Panc1 (cell line): ENCODE data around the gene C18orf32. TPM values are rescaled to one million over a fixed set of nuclear protein-coding genes. Genes with fewer than 3 reads are reported as not detected.

Source experiments
- ATAC-seq: fragments of 200-7000 bp; cut with Tn5 transposase; 2 replicates; pipeline ENCODE4 v1.9.1; 2020; ENCODE audit warnings: mild to moderate bottlenecking, moderate library complexity
- BruUV-seq: library from RNA; stranded (reverse); fragments of 400-500 nt; replicated peaks from 2 replicates; lab custom pipeline; 2021; lab: Mats Ljungman, UMichigan
- CTCF ChIA-PET: fragments of 300-600 bp; sonication (Branson Sonifier 250); formaldehyde crosslinking; loops from one replicate; lab custom pipeline; 2022; ENCODE audit warnings: antibody characterized with exemption; lab: Charles Lee
- POLR2A ChIA-PET: fragments of 300-600 bp; sonication (Branson Sonifier 250); formaldehyde crosslinking; loops from one replicate; lab custom pipeline; 2022; ENCODE audit warnings: antibody characterized with exemption; lab: Charles Lee
- DNase-seq: peaks from one replicate; pipeline ENCODE4 v3.0.0-alpha.2; 2010; ENCODE audit warnings: low read depth, low spot score
- H3K27ac ChIP-seq: 2 replicates; pipeline ENCODE4 v1.5.1; 2011; ENCODE audit warnings: mild to moderate bottlenecking, low read length, inconsistent platforms
- H3K27me3 ChIP-seq: fragments of 200-500 bp; sonication (Bioruptor generic); 2 replicates; pipeline ENCODE4 v1.6.0; 2014; ENCODE audit warnings: low read length, inconsistent platforms; ENCODE audit not compliant: control insufficient read depth, insufficient read depth
- H3K36me3 ChIP-seq: fragments of 200-500 bp; sonication (Bioruptor generic); 2 replicates; pipeline ENCODE4 v1.5.1; 2014; ENCODE audit warnings: inconsistent platforms, mild to moderate bottlenecking, low read length, moderate library complexity; ENCODE audit not compliant: control insufficient read depth, insufficient read depth
- H3K4me1 ChIP-seq: 2 replicates; pipeline ENCODE4 v1.5.1; 2011; ENCODE audit warnings: inconsistent platforms, mild to moderate bottlenecking, low read length, moderate library complexity; ENCODE audit not compliant: control insufficient read depth, insufficient read depth
- H3K4me3 ChIP-seq, 2 experiments: 2 replicates each; pipeline ENCODE4 v1.5.1; 2011 to 2012; ENCODE audit warnings: low read depth in 2 of 2, low read length in 2 of 2, mild to moderate bottlenecking in 2 of 2, inconsistent platforms in 1 of 2, moderate library complexity in 1 of 2
- H3K9me3 ChIP-seq: fragments of 200-500 bp; sonication (Bioruptor generic); 2 replicates; pipeline ENCODE4 v1.5.1; 2014; ENCODE audit warnings: low read depth, mild to moderate bottlenecking, inconsistent platforms, low read length, moderate library complexity; ENCODE audit not compliant: control insufficient read depth, insufficient read depth
- POLR2AphosphoS5 ChIP-seq: IDR thresholded peaks from 2 replicates; pipeline ENCODE4 v1.6.1; 2012; ENCODE audit warnings: mild to moderate bottlenecking, low read depth, low read length, moderate library complexity
- SIN3A ChIP-seq: IDR thresholded peaks from 2 replicates; pipeline ENCODE4 v1.6.1; 2012; ENCODE audit warnings: low read depth, mild to moderate bottlenecking, low read length, moderate library complexity, borderline replicate concordance; ENCODE audit not compliant: insufficient read depth
- TCF7L2 ChIP-seq: IDR thresholded peaks from 2 replicates; pipeline ENCODE4 v1.6.1; 2011; ENCODE audit warnings: mild to moderate bottlenecking, low read depth, low read length, inconsistent platforms
- in situ Hi-C: cut with HindIII; loops from 2 replicates; pipeline ENCODE4 v1.10.0; 2016; ENCODE audit warnings: low sequenced_read_pairs, low pct_unique_long_range_greater_than_20kb
- intact Hi-C: fragments of 100-400 bp; cut with micrococcal nuclease; formaldehyde crosslinking; loops from one replicate; pipeline ENCODE4 v1.10.0; 2022; ENCODE audit not compliant: unreplicated experiment
- total RNA-seq: library from RNA; stranded (reverse); gene quantifications from one replicate; pipeline ENCODE4 v1.2.1, GENCODE V29; 2021; ENCODE audit not compliant: unreplicated experiment
- TF ChIP-seq, protein P1 (sequence below), 2 experiments: IDR thresholded peaks; 2 replicates each; pipeline ENCODE4 v1.6.1; 2011 to 2012; ENCODE audit warnings: low read depth in 2 of 2, control low read depth in 1 of 2, low read length in 1 of 2, mild to moderate bottlenecking in 1 of 2, moderate library complexity in 1 of 2; ENCODE audit not compliant: insufficient read depth in 1 of 2
- TF ChIP-seq, protein P2 (sequence below): fragments of 450-650 bp; IDR thresholded peaks from 2 replicates; pipeline ENCODE4 v1.5.1; 2017; ENCODE audit warnings: mild to moderate bottlenecking

Gene C18orf32
- total RNA-seq, 1 experiment from 2014 or later: 38.0 TPM

DNA sequence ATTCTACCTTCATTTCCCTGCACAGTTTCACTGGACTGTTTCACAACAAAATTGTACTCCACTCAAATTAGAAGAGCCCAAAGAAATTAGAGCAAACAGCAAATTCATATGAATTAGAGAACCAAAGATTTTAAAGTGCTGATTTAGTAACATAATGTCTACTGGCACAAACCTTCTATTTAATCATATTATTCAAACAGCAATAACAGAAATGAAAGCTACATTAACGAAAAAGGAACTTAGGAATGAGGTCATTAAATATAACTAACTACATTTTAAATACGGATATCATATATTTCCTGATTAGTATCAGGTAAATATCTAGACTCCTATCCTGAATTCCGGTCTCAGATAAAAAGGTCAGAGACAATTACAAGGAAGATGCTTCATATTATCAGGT lies 5.1 kb downstream of the C18orf32 start:
- no peak for ATAC-seq
- POLR2A ChIA-PET: no interaction called here
- intact Hi-C loops (no loop called here), in situ Hi-C loops (no loop called here)
- Histone ChIP-seq H3K36me3 (peaks cover 5% of the 10 kb centered on the region), H3K27me3 (no peaks in the 10 kb centered on the region), H3K27ac (no peak overlapping the region), H3K4me3 (no peak overlapping the region), H3K9me3 (no peaks in the 10 kb centered on the region), H3K4me1 (0 out of 2 replicates have a peak, but pooled peaks cover 5% of the 10 kb centered on the region)
- BruUV-seq: TSS peak; percentile 37
- CTCF ChIA-PET: no interaction called here
- no peak for TF ChIP-seq TCF7L2
- no peak for TF ChIP-seq POLR2AphosphoS5
- no peak for DNase-seq

DNA sequence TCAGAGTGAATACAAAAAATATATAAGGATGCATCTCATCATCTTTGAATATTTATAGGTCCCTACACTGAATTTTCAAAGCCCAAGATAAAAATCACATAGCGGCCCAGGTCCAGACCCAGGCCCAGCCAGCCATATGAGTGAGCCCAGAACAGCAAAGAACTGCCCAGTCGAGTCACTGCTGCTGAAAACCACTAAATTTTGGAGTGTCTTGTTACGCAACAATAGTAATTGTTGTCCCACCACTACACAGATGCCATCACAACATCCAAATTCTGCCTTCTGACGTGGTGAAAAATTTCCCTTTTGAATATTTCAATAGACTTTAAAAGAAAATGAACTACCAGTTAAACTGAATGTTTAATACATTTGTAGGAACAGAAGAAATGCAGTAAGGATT lies 5.7 kb downstream of the C18orf32 start:
- 0 out of 2 replicates have a peak, but pooled peaks cover 5% of the 10 kb centered on the region for H3K4me1 ChIP-seq
- DNase-seq: no peak
- peaks cover 1% of the 10 kb centered on the region for H3K36me3 ChIP-seq
- no TSS peak for BruUV-seq
- in situ Hi-C loops (no loop called here), intact Hi-C loops (no loop called here)
- ATAC-seq: no peak
- ChIA-PET POLR2A (no interaction called here), CTCF (no interaction called here)
- no peak overlapping the region for H3K4me3 ChIP-seq
- no peaks in the 10 kb centered on the region for H3K27me3 ChIP-seq
- H3K27ac ChIP-seq: no peak overlapping the region
- TF ChIP-seq POLR2AphosphoS5: no peak
- TF ChIP-seq SIN3A: no peak
- no peak for TF ChIP-seq TCF7L2
- TF ChIP-seq, protein P1, sequence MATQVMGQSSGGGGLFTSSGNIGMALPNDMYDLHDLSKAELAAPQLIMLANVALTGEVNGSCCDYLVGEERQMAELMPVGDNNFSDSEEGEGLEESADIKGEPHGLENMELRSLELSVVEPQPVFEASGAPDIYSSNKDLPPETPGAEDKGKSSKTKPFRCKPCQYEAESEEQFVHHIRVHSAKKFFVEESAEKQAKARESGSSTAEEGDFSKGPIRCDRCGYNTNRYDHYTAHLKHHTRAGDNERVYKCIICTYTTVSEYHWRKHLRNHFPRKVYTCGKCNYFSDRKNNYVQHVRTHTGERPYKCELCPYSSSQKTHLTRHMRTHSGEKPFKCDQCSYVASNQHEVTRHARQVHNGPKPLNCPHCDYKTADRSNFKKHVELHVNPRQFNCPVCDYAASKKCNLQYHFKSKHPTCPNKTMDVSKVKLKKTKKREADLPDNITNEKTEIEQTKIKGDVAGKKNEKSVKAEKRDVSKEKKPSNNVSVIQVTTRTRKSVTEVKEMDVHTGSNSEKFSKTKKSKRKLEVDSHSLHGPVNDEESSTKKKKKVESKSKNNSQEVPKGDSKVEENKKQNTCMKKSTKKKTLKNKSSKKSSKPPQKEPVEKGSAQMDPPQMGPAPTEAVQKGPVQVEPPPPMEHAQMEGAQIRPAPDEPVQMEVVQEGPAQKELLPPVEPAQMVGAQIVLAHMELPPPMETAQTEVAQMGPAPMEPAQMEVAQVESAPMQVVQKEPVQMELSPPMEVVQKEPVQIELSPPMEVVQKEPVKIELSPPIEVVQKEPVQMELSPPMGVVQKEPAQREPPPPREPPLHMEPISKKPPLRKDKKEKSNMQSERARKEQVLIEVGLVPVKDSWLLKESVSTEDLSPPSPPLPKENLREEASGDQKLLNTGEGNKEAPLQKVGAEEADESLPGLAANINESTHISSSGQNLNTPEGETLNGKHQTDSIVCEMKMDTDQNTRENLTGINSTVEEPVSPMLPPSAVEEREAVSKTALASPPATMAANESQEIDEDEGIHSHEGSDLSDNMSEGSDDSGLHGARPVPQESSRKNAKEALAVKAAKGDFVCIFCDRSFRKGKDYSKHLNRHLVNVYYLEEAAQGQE (IDR thresholded peaks at IDR 0.05; ENCODE audit: insufficient read depth in 1 of 2, low read depth in 2 of 2, low read length in 1 of 2): no peak
- TF ChIP-seq, protein P2, sequence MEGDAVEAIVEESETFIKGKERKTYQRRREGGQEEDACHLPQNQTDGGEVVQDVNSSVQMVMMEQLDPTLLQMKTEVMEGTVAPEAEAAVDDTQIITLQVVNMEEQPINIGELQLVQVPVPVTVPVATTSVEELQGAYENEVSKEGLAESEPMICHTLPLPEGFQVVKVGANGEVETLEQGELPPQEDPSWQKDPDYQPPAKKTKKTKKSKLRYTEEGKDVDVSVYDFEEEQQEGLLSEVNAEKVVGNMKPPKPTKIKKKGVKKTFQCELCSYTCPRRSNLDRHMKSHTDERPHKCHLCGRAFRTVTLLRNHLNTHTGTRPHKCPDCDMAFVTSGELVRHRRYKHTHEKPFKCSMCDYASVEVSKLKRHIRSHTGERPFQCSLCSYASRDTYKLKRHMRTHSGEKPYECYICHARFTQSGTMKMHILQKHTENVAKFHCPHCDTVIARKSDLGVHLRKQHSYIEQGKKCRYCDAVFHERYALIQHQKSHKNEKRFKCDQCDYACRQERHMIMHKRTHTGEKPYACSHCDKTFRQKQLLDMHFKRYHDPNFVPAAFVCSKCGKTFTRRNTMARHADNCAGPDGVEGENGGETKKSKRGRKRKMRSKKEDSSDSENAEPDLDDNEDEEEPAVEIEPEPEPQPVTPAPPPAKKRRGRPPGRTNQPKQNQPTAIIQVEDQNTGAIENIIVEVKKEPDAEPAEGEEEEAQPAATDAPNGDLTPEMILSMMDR: no peak
- no peaks in the 10 kb centered on the region for H3K9me3 ChIP-seq

DNA sequence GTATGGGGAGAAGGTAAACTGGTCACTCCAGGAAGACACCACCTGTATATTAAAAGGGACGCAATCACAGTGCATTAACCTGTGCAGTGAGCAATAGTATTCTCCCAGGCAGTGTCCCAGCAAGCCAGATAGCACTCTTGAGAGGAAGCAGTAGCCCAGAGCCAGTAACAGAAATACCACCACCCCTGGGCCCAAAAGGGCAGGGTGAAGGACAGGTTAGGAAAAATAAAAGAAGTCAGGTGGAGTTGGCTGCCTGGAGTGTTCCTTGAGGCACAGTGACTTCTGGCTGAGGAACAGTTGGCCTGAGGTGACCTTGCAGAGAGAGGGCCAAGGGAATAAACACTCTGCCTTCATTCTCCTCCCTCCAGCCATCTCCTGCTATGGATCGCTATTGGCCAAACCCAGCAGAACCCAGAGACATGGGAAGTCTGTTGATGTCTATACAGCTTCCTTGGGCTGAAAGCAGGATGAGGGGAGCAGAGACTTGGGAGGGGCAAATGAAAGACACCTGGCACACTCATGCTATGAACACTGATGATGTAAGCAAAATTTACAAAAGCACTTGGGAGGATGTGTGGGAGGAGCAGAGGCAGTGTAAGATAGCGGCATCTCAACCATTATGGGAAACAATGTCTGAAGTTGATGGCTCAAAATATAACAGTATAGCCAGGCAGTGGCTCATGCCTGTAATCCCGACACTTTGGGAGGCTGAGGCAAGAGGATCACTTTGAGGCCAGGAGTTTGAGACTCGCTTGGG lies 7.5 kb downstream of the C18orf32 start:
- Histone ChIP-seq H3K4me1 (no peaks in the 10 kb centered on the region), H3K9me3 (no peaks in the 10 kb centered on the region), H3K27me3 (no peaks in the 10 kb centered on the region), H3K4me3 (no peak overlapping the region), H3K27ac (no peak overlapping the region), H3K36me3 (no peaks in the 10 kb centered on the region; the same call in 1 of the 2 replicates)
- ChIA-PET CTCF (no interaction called here), POLR2A (no interaction called here)
- no peak for ATAC-seq
- intact Hi-C loops: no loop called here
- in situ Hi-C loops: no loop called here
- TF ChIP-seq SIN3A (no peak), TCF7L2 (no peak), POLR2AphosphoS5 (no peak)
- TF ChIP-seq, protein P2: no peak
- TF ChIP-seq, protein P1 (IDR thresholded peaks at IDR 0.05; ENCODE audit: insufficient read depth in 1 of 2, low read depth in 2 of 2, low read length in 1 of 2): no peak
- no peak for DNase-seq
- BruUV-seq: no TSS peak
